Islet of Langerhans (tissue), 1 donor: ENCODE results near the gene DCDC1.

Experiments used
- FAIRE-seq: peaks from one replicate; lab custom pipeline; 2011; peaks lifted over from hg19 to GRCh38; lab: Jason Lieb, UNC

DCDC1 gene

GRCh38 chr11:30908272-30908671 lies 461.3 kb downstream of the DCDC1 start:
- no peak for FAIRE-seq

- FAIRE-seq: no peak
Measured at GRCh38 chr11:30902929-30903328, 466.6 kb downstream of the DCDC1 start.

- FAIRE-seq: no peak
Measured at GRCh38 chr11:30895046-30895445, 474.5 kb downstream of the DCDC1 start.

GRCh38 chr11:30893318-30893717 lies 476.2 kb downstream of the DCDC1 start:
- no peak for FAIRE-seq

GRCh38 chr11:30889143-30889794 lies 480.3 kb downstream of the DCDC1 start:
- no peak for FAIRE-seq

- peak; percentile 79 for FAIRE-seq
Measured at GRCh38 chr11:30879322-30880005, 490.1 kb downstream of the DCDC1 start.

GRCh38 chr11:30878400-30878799 lies 491.1 kb downstream of the DCDC1 start:
- FAIRE-seq: no peak

- no peak for FAIRE-seq
Measured at GRCh38 chr11:30876663-30877396, 492.7 kb downstream of the DCDC1 start.

GRCh38 chr11:30876228-30876627 lies 493.3 kb downstream of the DCDC1 start:
- no peak for FAIRE-seq

GRCh38 chr11:30875806-30876205 lies 493.7 kb downstream of the DCDC1 start:
- FAIRE-seq: no peak

GRCh38 chr11:30873924-30874610 lies 495.5 kb downstream of the DCDC1 start:
- FAIRE-seq: no peak

GRCh38 chr11:30868626-30869081 lies 500.9 kb downstream of the DCDC1 start:
- FAIRE-seq: no peak

- no peak for FAIRE-seq
Measured at GRCh38 chr11:30863209-30863608, 506.3 kb downstream of the DCDC1 start.

- FAIRE-seq: no peak
Measured at GRCh38 chr11:30861531-30861930, 508.0 kb downstream of the DCDC1 start.

GRCh38 chr11:30861064-30861463 lies 508.5 kb downstream of the DCDC1 start:
- no peak for FAIRE-seq

GRCh38 chr11:30860146-30860545 lies 509.4 kb downstream of the DCDC1 start:
- no peak for FAIRE-seq

GRCh38 chr11:30859669-30860068 lies 509.9 kb downstream of the DCDC1 start:
- no peak for FAIRE-seq

- peak; percentile 97 for FAIRE-seq
Measured at GRCh38 chr11:30855383-30856006, 514.0 kb downstream of the DCDC1 start.

GRCh38 chr11:30853439-30853838 lies 516.1 kb downstream of the DCDC1 start:
- no peak for FAIRE-seq

- no peak for FAIRE-seq
Measured at GRCh38 chr11:30852645-30853044, 516.9 kb downstream of the DCDC1 start.

- FAIRE-seq: no peak
Measured at GRCh38 chr11:30852091-30852490, 517.4 kb downstream of the DCDC1 start.

- FAIRE-seq: no peak
Measured at GRCh38 chr11:30837252-30837651, 532.3 kb downstream of the DCDC1 start.
